Heart left ventricle (tissue), 13 donors: ENCODE results near the gene DTWD2.

ENCODE experiments used
- CTCF ChIP-seq, 12 donors: fragments of 200-600 bp; sonication (generic) in 4 of 12; IDR thresholded peaks; one replicate each; pipeline versions ENCODE4 v1.5.0 to v1.8.0; 2018 to 2022; ENCODE audit warnings: antibody characterized with exemption in 12 of 12, mild to moderate bottlenecking in 5 of 12
- POLR2A ChIP-seq, 2 donors: fragments of 450-650 bp; IDR thresholded peaks; one replicate each; pipeline ENCODE4 v1.6.1; 2017; ENCODE audit warnings: antibody characterized with exemption in 2 of 2, mild to moderate bottlenecking in 2 of 2, moderate library complexity in 2 of 2
- donor health status: ischemic (EF 13 %, LVEDD 7.1; RV severe dilation, severe dysfunction).
- donor health status: DM: no; HTN: yes; CAD: no.
- donor health status: DM: no; HTN: no; CAD: no.
- donor health status: ischemic (EF 25% LVEDD 6.9; RV normal size, moderate dysfunction).
- donor health status: ischemic (EF 25% LVEDD 5.7; RV mildly dilated, moderate dysfunction).
- donor health status: ischemic (EF 35%, LVEDD 5.7; RV mildly dilated, moderate dysfunction).
- donor health status: nonischemic (EF 11% LVEDD 7.7; RV severe dilation, severe dysfunction).
- donor health status: DM: yes; HTN: yes; CAD: no.
- donor health status: PGD.
- donor health status: ischemic (EF 29% LVEDD 5.4; RV normal size, mild dysfunction).
- donor health status: nonischemic (EF 23%, LVEDD 6.1; RV moderate dilation, normal function).

DNA sequence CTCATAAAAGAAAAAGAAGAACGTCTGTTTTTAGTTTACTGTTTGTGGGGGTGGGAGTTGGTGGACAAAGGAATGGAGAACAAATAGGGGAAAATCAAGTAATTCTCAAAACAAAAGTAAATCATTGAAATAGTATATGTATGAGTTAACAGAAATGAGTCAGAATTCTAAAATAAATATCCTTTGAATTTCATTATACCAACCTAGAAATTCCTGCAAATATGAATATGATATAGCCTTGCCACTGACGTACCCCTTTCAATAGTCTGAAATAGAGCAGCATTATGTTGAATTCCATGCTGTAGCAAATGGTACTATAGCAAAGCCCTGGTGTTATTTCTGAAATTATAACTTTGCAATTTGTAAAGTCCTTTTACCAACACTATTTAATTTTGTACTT lies 29.6 kb upstream of the DTWD2 start:
- no peak for TF ChIP-seq CTCF (IDR thresholded peaks at IDR 0.05)
- TF ChIP-seq POLR2A (IDR thresholded peaks at IDR 0.05): no peak
